Measurements from ENCODE around the gene ZNF384. TPM values are rescaled to one million over a fixed set of nuclear protein-coding genes. Genes with fewer than 3 reads are reported as not detected.

ZNF384 gene
- total and polyA plus RNA-seq, 10 of the 15 experiments (the other 5 are each of a cell fraction or from before 2014, with no cell fraction given): 0.46 to 81.5 (median 30.5) TPM

GRCh38 chr12:6685814-6686213, 3.4 kb downstream of the ZNF384 start:
- 66% methylated on average over 3 of the region's 3 CpGs for WGBS (ENCODE audit: insufficient coverage, insufficient replicate concordance, low lambda C conversion rate, missing lambda C conversion rate)
- peaks cover 10% of the 10 kb centered on the region; the same call in 1 of the 2 replicates for H3K4me1 ChIP-seq (ENCODE audit: control insufficient read depth, insufficient read depth, low read length)
- H3K36me3 ChIP-seq (ENCODE audit: control insufficient read depth in 2 of 2, insufficient read depth in 2 of 2, low read length in 1 of 2): 0 out of 4 replicates have a peak, but pooled peaks cover 0 to 5% of the 10 kb centered on the region in 2 experiments
- ATAC-seq (no peak), FAIRE-seq (no peak), DNase-seq (ENCODE audit: low read depth, low spot score) (no peak)
- no peaks in the 10 kb centered on the region for H3K27me3 ChIP-seq (replicated peaks in 1 of 2; ENCODE audit: control insufficient read depth in 2 of 2, insufficient read depth in 2 of 2, low read length in 1 of 2)
- CTCF ChIA-PET: interaction anchor here (0.5 to 4.3 kb wide), 10 partner anchors 9 to 365 kb away, joined by 3 to 24 read pairs (median 6); no protein-coding TSS in a partner anchor
- intact Hi-C loops (cut with micrococcal nuclease; ENCODE audit: unreplicated experiment): loop anchor here (5.0 kb wide), 2 partner anchors 119 to 166 kb away; partner anchors contain the start of genes CDCA3, NOP2 and USP5
- SMC1A ChIA-PET (ENCODE audit: uncharacterized antibody, unreplicated experiment): interaction anchor here (0.6 to 2.2 kb wide), 6 partner anchors 19 to 71 kb away, joined by 3 to 13 read pairs (median 3); no protein-coding TSS in a partner anchor
- peak overlapping the region; percentile 80; the same call in 1 of the 2 replicates for H3K4me3 ChIP-seq
- in situ Hi-C loops (cut with MboI): no loop called here
- H3K4me2 ChIP-seq (ENCODE audit: control insufficient read depth, insufficient read depth): no peak overlapping the region; the same call in 1 of the 2 replicates
- 0 out of 2 replicates have a peak, but pooled peaks cover 6% of the 10 kb centered on the region for H4K20me1 ChIP-seq (ENCODE audit: control insufficient read depth, insufficient read depth)
- RAD21 ChIA-PET (ENCODE audit: unreplicated experiment): interaction anchor here (0.7 to 1.8 kb wide), 3 partner anchors 30 to 166 kb away, joined by 3 to 5 read pairs (median 3); partner anchors contain the start of genes COPS7A and USP5
- H3K79me2 ChIP-seq (ENCODE audit: control insufficient read depth, insufficient read depth, low read length): peaks cover 84% of the 10 kb centered on the region
- H3K27ac ChIP-seq (ENCODE audit: control insufficient read depth, insufficient read depth): no peak overlapping the region
- no peak overlapping the region for H3K9ac ChIP-seq (ENCODE audit: control insufficient read depth, insufficient read depth, low read length)
- POLR2A ChIA-PET: no interaction called here
- TF ChIP-seq IRF4 (IDR thresholded peaks at IDR 0.05; ENCODE audit: low read depth, low read length) (no peak), CBFB (IDR thresholded peaks at IDR 0.05; ENCODE audit: low read depth) (no peak), RELB (IDR thresholded peaks at IDR 0.05; ENCODE audit: low read depth) (no peak), SIX5 (IDR thresholded peaks at IDR 0.05; ENCODE audit: low read depth, low read length, severe bottlenecking) (no peak), ZNF622 (IDR thresholded peaks at IDR 0.05) (no peak), EZH2 (IDR thresholded peaks at IDR 0.05; ENCODE audit: borderline replicate concordance, control insufficient read depth, low read depth, low read length) (no peak), ZNF24 (IDR thresholded peaks at IDR 0.05) (no peak), WRNIP1 (IDR thresholded peaks at IDR 0.05; ENCODE audit: borderline replicate concordance, low read depth, low read length) (no peak), BMI1 (IDR thresholded peaks at IDR 0.05; ENCODE audit: borderline replicate concordance) (no peak), NBN (IDR thresholded peaks at IDR 0.05) (no peak)
- H3K9me3 ChIP-seq (replicated peaks; ENCODE audit: control insufficient read depth, insufficient read depth, low read length): no peaks in the 10 kb centered on the region
- no peak overlapping the region for H2AFZ ChIP-seq (ENCODE audit: control insufficient read depth, low read depth, low read length)
- no TSS peak for BruUV-seq (replicated peaks)
